GM12878 (cell line): ENCODE results near the gene ZNF341. TPM values are rescaled to one million over a fixed set of nuclear protein-coding genes. Genes with fewer than 3 reads are reported as not detected.

Experiments used
- BRCA1 ChIP-seq: IDR thresholded peaks from 2 replicates; pipeline ENCODE4 v1.6.1; 2011; ENCODE audit warnings: low read depth, low read length, improper control_type of control experiment
- EP300 ChIP-seq, 2 experiments: fragments of 150-350 bp in 1 of 2; IDR thresholded peaks; 2 replicates each; pipeline ENCODE4 v1.6.1; 2011 to 2012; ENCODE audit warnings: low read depth in 2 of 2, low read length in 2 of 2, borderline replicate concordance in 1 of 2, improper control_type of control experiment in 1 of 2, inconsistent platforms in 1 of 2; ENCODE audit not compliant: control insufficient read depth in 1 of 2
- GABPA ChIP-seq: IDR thresholded peaks from 2 replicates; pipeline ENCODE4 v1.6.1; 2014; ENCODE audit warnings: antibody characterized with exemption, low read depth, mild to moderate bottlenecking, inconsistent platforms
- KAT2A ChIP-seq: conservative IDR thresholded peaks from 2 replicates; pipeline ENCODE4 v1.6.1; 2011; ENCODE audit warnings: low read depth, low read length; ENCODE audit not compliant: control insufficient read depth
- LARP7 ChIP-seq: fragments of 450-650 bp; IDR thresholded peaks from 2 replicates; pipeline ENCODE4 v1.6.1; 2017; ENCODE audit warnings: mild to moderate bottlenecking
- MYB ChIP-seq: fragments of 150-350 bp; IDR thresholded peaks from 2 replicates; pipeline ENCODE4 v1.6.1; 2014; ENCODE audit warnings: mild to moderate bottlenecking, low read depth, low read length, borderline replicate concordance
- POLR2A ChIP-seq: IDR thresholded peaks from 2 replicates; pipeline ENCODE4 v1.6.1; 2011; ENCODE audit warnings: low read depth, mild to moderate bottlenecking, low read length
- ZNF592 ChIP-seq: fragments of 450-650 bp; IDR thresholded peaks from 2 replicates; pipeline ENCODE4 v1.6.1; 2017; ENCODE audit warnings: mild to moderate bottlenecking, moderate library complexity
- polyA plus RNA-seq, 11 experiments: library from polyadenylated mRNA; depleted of rRNA in 4 of 11; unstranded in 6 of 11; stranded (reverse) in 5 of 11; fragments of >200 nt; fragmentation: Nextera tagmentation in 4 of 11; fragmentation: Illumina TruSeq in 1 of 11; extraction: Ambion mirVana in 4 of 11; extraction: Trizol in 1 of 11; gene quantifications; 1 replicate in 1 of 11; 2 replicates in 10 of 11; pipeline versions ENCODE4 v1.2.1 to v1.2.3, GENCODE V29; 2011 to 2016; ENCODE audit warnings: inconsistent platforms in 2 of 11, missing spikeins in 2 of 11, low read depth in 1 of 11
- total RNA-seq, 4 experiments: library from RNA; depleted of rRNA in 3 of 4; stranded (reverse); fragments of >200 nt in 3 of 4; fragmentation: Illumina TruSeq in 1 of 4; extraction: Trizol in 1 of 4; gene quantifications; 2 replicates each; pipeline versions ENCODE4 v1.2.1 to v1.2.3, GENCODE V29; 2013 to 2021
- TF ChIP-seq, protein P1 (sequence below): fragments of 450-650 bp; IDR thresholded peaks from 2 replicates; pipeline ENCODE4 v1.6.1; 2018; ENCODE audit warnings: borderline replicate concordance, mild to moderate bottlenecking; ENCODE audit not compliant: partially characterized antibody

The ZNF341 gene
- total and polyA plus RNA-seq, 10 of the 15 experiments (the other 5 are each of a cell fraction or from before 2014, with no cell fraction given): 0.18 to 5.0 (median 2.6) TPM

GRCh38 chr20:33811776-33812151 lies 80.0 kb downstream of the ZNF341 start (continued):
- TF ChIP-seq MYB: no peak
- TF ChIP-seq ZNF592: no peak
- no peak for TF ChIP-seq EP300 (IDR thresholded peaks at IDR 0.05; ENCODE audit: borderline replicate concordance in 1 of 2, control insufficient read depth in 1 of 2, low read depth in 2 of 2, low read length in 2 of 2)
- TF ChIP-seq POLR2A: no peak
- TF ChIP-seq GABPA: no peak
- TF ChIP-seq BRCA1: no peak
- no peak for TF ChIP-seq LARP7
- TF ChIP-seq, protein P1, sequence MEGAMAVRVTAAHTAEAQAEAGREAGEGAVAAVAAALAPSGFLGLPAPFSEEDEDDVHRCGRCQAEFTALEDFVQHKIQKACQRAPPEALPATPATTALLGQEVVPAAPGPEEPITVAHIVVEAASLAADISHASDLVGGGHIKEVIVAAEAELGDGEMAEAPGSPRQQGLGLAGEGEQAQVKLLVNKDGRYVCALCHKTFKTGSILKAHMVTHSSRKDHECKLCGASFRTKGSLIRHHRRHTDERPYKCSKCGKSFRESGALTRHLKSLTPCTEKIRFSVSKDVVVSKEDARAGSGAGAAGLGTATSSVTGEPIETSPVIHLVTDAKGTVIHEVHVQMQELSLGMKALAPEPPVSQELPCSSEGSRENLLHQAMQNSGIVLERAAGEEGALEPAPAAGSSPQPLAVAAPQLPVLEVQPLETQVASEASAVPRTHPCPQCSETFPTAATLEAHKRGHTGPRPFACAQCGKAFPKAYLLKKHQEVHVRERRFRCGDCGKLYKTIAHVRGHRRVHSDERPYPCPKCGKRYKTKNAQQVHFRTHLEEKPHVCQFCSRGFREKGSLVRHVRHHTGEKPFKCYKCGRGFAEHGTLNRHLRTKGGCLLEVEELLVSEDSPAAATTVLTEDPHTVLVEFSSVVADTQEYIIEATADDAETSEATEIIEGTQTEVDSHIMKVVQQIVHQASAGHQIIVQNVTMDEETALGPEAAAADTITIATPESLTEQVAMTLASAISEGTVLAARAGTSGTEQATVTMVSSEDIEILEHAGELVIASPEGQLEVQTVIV: peak; percentile 36
- no peak for TF ChIP-seq KAT2A
